22Rv1 (cell line): ENCODE results near the gene DMXL1.
"Not testable (repeated sequence)": the region's sequence is repeated elsewhere in the genome, so short reads cannot be mapped to it uniquely, and the experiment has no call there.

ENCODE experiments used
- CTCF ChIP-seq: fragments of 450-650 bp; IDR thresholded peaks from 2 replicates; pipeline ENCODE4 v1.5.1; 2017; ENCODE audit warnings: mild to moderate bottlenecking
- ZFX ChIP-seq: fragments of 450-650 bp; IDR thresholded peaks from 2 replicates; pipeline ENCODE4 v1.6.1; 2017; ENCODE audit warnings: antibody characterized with exemption, borderline replicate concordance

DNA sequence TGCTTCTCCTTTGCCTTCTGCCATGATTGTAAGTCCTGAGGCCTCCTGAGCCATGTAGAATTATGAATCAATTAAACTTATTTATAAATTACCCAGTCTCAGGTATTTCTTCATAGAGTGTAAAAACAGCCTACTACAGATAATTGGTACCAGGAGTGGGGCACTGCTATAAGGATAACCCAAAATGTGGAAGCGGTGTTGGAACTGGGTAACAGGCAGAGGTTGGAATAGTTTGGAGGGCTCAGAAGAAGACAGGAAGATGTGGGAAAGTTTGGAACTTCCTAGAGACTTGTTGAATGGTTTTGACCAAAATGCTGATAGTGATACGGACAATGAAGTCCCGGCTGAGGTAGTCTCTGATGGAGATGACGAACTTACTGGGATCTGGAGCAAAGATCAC lies 64.9 kb downstream of the DMXL1 start:
- not testable (repeated sequence) for TF ChIP-seq CTCF, ZFX
